COLO668 (cell line): Measurements from ENCODE around the gene ARMC2.
"Not testable (repeated sequence)": the region's sequence is repeated elsewhere in the genome, so short reads cannot be mapped to it uniquely, and the experiment has no call there.

Experiments used
- DNase-seq: peaks from one replicate; lab custom pipeline; 2025; ENCODE audit not compliant: unreplicated experiment; lab: John Stamatoyannopoulos, UW

The ARMC2 gene

DNA sequence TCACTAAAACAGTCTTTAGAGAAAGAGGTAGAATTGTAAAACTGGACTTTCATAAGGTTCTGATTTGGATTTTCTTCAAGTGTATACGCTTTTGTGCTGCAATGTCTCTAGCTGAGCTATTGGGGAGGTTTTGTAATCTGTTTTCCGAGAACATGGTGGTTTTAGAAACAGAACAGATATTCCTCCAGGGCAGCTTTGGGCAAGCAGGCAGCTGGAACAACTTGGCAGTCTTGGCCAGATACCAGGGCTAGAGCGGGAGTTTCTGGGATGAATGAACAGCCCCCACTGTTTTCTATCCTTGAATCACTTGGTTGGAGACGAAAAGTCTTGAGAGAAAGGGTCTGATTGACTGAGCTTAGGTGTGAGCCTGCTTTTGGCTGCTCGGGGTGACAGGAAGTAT lies 17.1 kb upstream of the ARMC2 start:
- no peak for DNase-seq

GRCh38 chr6:108832738-108833137 lies 15.5 kb upstream of the ARMC2 start:
- DNase-seq: no peak

DNA sequence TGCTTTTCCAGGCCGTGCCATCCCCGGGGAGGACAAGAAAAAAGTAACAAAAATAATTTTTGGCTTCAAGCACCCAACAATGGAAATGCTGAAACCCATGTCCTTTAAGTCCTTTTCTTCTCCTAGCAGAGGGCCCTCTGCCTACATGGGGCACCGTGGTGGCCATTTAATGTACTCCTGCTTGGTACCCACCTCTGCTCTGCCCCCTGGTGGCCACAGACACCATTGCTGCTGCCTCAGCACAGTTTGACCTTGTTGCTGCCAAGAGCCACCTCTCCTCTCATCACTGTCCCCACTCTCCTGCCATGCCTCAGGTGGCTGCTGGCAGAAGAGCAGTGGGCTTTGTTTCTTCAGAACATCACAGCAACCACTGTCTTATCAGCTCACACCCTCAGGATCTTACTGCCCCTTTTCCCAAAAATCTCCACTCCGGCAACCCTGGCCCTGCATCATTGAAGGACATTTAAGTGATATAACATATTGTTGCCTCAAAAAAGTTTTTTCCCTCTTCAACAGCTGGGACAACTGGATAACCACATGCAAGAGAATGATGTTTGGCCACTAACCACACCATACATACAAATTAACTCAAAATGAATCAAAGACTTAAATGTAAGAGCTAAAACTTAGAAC lies 12.9 kb upstream of the ARMC2 start:
- peak; percentile 70 for DNase-seq

DNA sequence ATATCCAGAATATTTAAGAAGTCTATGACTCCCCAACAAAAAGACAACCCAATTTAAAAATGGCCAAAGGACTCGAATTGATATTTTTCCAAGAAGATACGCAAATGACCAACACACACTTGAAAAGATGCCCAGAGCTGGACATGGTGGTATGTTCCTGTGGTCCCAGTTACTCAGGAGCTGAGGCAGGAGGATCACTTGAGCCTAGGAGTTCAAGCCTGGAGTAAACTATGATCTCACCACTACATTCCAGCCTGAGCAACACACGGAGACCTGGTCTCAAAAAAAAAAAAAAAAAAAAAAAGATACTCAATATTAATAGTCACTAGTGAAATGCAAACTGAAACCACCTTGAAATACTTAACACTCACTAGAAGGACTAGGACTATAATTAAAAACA lies 12.2 kb upstream of the ARMC2 start:
- DNase-seq: no peak

GRCh38 chr6:108837236-108837971 lies 10.8 kb upstream of the ARMC2 start:
- DNase-seq: no peak

GRCh38 chr6:108838101-108838717 lies 10.0 kb upstream of the ARMC2 start:
- no peak for DNase-seq

DNA sequence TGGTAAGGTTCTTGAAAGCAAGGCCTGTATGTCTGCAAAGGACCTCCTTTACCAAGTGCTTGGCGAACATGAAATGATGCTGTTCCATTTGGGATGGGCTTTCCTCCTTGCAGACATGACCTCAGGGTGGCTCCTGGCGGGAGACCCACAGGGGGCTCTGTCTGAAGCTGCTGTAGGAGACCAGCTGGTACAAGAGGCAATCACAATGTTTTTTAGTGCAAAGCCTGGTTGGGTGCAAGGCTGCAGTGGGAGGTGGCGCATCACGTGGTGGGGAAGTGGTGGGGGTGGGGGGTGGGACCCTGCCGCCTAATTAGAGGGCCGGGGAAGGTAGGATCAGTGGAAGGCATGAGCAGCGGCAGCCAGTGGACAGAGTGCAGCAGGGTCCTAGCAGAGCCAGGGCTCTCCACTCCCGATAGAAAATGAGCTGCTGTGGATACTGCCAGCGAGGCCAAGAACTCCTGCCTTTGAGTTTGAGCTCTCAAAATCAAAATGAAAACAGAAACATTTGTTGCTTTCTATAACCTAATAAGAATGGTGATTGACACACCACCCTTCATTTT lies 9.1 kb upstream of the ARMC2 start:
- no peak for DNase-seq

DNA sequence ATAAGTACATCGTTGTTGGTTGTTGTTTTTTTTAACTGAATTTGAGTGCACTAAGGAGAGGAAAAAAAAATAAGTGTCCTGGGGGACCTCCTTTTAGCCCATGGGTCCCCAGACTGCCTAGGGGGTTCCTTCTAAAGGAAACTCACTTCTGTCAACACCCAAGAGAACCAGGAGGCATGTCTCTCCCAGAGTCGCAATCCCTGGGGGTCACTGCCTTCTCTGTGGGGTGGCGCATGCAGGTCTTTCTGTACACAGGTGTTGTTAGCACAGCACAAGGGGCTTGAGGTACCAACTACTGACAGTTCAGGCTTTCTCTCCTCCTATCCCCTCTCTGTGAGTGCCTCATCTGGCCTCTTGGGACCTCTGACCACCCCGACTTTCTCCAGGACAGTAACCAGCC lies 7.3 kb upstream of the ARMC2 start:
- DNase-seq: no peak

DNA sequence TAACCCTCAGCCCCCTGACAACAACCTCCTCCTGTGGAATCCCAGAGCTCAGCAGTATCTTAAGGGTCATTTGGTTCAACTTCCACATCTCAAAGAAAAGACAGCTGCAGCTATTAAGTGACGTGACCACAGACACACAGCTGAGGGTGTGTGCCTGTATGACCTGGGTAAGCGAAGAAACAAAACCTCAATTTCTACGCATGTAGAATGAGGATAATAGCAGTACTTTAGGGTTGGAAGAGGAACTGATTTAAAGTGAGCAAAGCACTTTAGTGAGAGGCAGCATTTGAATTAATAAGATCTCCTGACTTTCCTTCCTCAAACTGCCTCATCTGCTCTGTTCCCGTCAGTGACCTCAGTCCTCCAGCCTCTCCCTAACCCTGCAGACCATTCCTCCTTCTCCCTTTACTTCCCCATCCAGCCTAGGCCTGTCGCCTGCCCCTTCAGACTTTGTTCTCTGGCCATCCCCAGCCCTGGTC lies 6.8 kb upstream of the ARMC2 start:
- DNase-seq: no peak

- no peak for DNase-seq
Observed at GRCh38 chr6:108844135-108844534, 4.1 kb upstream of the ARMC2 start.

GRCh38 chr6:108845145-108845544 lies 3.1 kb upstream of the ARMC2 start:
- DNase-seq: no peak

GRCh38 chr6:108846101-108846500 lies 2.1 kb upstream of the ARMC2 start:
- no peak for DNase-seq

GRCh38 chr6:108846628-108847027 lies 1.6 kb upstream of the ARMC2 start:
- DNase-seq: no peak

DNA sequence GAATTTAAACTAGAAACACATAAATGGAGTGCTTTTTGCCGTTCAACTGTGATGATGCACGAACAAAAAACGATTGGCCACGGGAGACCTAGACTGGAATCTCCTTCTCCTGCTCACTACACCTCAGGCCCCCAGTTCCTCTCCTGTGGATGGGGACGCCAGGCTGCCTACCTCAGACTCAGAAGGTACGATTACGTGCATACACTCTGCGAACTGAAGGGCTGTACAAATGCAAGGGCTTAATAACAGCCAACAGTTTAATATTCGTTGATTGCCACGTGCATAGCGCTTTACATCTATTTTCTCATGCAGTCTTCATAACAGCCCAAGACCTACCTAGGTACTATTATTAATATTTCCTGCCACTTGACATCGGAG lies 495 bp upstream of the ARMC2 start:
- no peak for DNase-seq

DNA sequence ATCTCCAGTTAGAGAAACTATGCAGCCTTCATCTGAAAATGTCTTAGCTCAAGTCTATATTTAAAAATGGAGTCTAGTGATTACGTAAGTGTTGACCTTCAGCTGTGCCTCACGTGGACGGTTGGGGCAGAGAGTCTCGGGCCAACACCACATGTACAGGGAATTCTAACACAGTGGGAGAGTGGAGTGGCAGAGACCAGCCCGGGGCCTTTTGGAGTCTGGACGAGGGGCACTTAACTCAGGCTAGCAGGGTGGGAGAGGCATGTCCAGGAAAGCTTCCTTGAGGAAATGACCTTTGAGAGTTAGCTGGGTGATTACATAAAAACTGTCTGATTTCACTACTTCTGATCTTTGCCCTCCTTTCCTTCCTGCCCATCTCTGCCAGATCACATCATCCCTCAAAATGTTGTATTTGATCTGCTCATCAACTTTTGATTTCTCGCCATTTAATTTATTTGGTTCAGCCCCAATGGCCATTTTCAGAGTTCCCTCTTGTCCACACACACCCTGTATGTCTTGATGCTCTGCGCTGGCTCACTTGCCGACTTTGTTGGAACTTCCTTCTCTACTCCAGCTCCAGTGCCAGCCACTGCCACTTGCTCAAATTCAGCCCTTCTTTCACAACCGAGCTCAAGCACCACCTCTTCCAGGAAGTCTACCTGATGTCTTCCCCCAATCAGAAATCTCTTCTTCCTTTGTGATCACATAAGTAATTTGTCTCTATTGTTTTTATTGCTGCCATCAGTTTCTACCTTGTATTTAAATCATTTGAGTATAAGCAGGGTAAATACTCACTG lies 2.6 kb downstream of the ARMC2 start:
- no peak for DNase-seq

DNA sequence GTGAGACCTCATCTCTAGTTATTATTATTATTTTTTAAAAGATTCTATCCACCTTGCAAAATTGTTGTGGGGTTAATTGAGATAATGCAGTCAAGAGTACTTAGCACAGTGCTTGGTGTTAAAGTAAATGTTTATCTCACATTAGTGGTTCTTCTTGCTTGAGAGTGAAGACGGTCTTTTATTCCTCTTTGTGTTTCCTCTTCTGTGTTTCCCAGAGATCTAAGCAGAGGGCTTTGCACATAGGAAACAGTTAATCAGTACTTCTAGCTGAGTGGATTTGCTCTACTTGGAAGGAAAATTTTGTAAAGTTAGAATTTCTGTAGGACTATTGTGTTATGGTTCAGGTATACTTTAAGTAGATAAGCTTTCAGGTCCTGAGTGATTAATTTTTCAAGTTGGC lies 3.5 kb downstream of the ARMC2 start:
- DNase-seq: no peak

DNA sequence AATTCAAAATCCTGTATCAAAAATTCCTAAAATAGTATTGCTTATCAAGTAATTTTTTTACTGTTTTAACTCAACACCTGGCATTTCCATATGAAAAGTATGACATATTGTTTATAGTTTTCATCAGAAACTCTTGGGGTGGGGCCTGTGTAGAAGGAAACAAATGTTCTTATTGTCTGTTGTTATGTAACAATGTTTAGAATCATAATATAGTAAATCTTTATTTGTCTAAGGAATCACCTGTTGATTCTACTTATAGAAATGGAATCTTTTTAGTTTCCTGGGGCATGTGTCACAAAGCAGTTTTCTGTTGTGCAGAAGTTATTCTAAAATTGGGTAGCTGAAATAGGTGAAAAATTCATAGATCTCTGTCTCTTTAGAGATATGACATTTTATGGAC lies 4.9 kb downstream of the ARMC2 start:
- no peak for DNase-seq

GRCh38 chr6:108862479-108863191 lies 14.4 kb downstream of the ARMC2 start:
- DNase-seq: no peak

DNA sequence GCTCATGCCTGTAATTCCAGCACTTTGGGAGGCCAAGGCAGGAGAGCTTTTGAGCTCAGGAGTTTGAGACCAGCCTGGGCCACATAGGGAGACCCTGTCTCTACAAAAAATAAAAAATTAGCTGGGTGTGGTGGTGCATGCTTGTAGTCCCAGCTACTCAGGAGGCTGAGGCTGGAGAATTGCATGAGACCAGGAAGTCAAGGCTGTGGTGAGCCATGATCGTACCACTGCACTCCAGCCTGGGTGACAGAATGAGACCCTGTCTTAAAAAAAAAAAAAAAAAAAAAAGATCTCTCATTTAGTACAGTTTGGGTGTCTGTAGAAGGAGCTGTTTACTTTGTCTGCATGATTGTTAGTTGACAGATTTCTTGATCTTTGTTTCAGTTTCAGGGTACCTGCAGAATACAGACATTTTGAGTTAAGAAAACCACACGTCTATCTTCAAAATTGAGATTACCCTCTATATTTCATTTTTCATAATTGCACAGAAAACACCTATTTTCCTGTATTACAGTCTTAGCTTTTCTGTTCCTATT lies 17.6 kb downstream of the ARMC2 start:
- not testable (repeated sequence) for DNase-seq

DNA sequence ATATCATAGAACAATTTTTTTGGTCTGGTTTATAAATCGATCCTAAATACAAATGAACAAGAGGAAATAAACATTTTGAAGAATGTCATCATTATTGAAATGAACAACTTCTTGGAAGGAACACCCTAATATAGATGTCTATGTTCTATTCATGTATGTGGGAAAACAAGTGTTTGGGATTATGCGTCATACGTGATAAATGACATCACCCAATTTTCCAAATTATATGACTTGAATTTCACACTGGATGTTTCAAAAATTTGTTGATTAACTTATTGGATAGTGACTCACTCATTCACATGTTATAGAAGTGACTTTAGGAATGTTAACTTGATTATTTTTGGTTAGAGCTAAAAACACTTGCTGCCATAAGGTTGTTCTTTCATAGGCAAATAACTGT lies 18.6 kb downstream of the ARMC2 start:
- DNase-seq: no peak
